ENCODE data around the gene TTC39A. TPM values are rescaled to one million over a fixed set of nuclear protein-coding genes. Genes with fewer than 3 reads are reported as not detected.

The TTC39A gene
- total RNA-seq, 3 donors from 2014 or later (not counting 1 experiment from before 2014, with no cell fraction given): 0.38 TPM; not detected in 2

- no peaks in the 10 kb centered on the region for H3K36me3 Mint-ChIP-seq
- Histone ChIP-seq H3K4me1 (ENCODE audit: control insufficient read depth, insufficient read depth, low read length) (peaks cover 13% of the 10 kb centered on the region), H3K9me3 (ENCODE audit: control insufficient read depth, insufficient read depth, low read length) (no peaks in the 10 kb centered on the region), H3K27me3 (ENCODE audit: control insufficient read depth, insufficient read depth, low read length) (no peaks in the 10 kb centered on the region), H3K4me3 (ENCODE audit: low read length) (no peak overlapping the region), H3K36me3 (ENCODE audit: control insufficient read depth, insufficient read depth, low read length) (no peaks in the 10 kb centered on the region), H3K27ac (ENCODE audit: low read length) (no peak overlapping the region)
- peaks cover 11 to 32% of the 10 kb centered on the region in 2 donors for H3K4me1 Mint-ChIP-seq
- DNase-seq (no peak), ATAC-seq (no peak)
- TF ChIP-seq CTCF (IDR thresholded peaks at IDR 0.05): no peak
- intact Hi-C loops (cut with micrococcal nuclease): no loop called here
- no peaks in the 10 kb centered on the region for H3K9me3 Mint-ChIP-seq
- 95% methylated on average over 17 of the region's 17 CpGs for WGBS (ENCODE audit: insufficient coverage)
- H3K4me3 Mint-ChIP-seq: no peak overlapping the region
- H3K27me3 Mint-ChIP-seq (ENCODE audit: low read depth in 2 of 2): peaks cover 0 to 4% of the 10 kb centered on the region in 2 donors
- H3K27ac Mint-ChIP-seq: no peak overlapping the region
These were observed 34.4 kb downstream of the TTC39A start for GRCh38 chr1:51295926-51296325.

GRCh38 chr1:51294566-51295184, 35.7 kb downstream of the TTC39A start:
- ATAC-seq (no peak), DNase-seq (no peak)
- H3K4me1 ChIP-seq (ENCODE audit: control insufficient read depth, insufficient read depth, low read length): peaks cover 13% of the 10 kb centered on the region
- no peak for TF ChIP-seq CTCF (IDR thresholded peaks at IDR 0.05)
- intact Hi-C loops (cut with micrococcal nuclease): no loop called here
- no peak overlapping the region for H3K4me3 ChIP-seq (ENCODE audit: low read length)
- Mint-ChIP-seq H3K4me1 (peaks cover 11 to 32% of the 10 kb centered on the region in 2 donors), H3K27ac (peak overlapping the region in 1 of 2 donors; percentile 40), H3K4me3 (no peak overlapping the region), H3K27me3 (ENCODE audit: low read depth in 2 of 2) (peaks cover 0 to 4% of the 10 kb centered on the region in 2 donors), H3K36me3 (no peaks in the 10 kb centered on the region), H3K9me3 (no peaks in the 10 kb centered on the region)
- no peaks in the 10 kb centered on the region for H3K27me3 ChIP-seq (ENCODE audit: control insufficient read depth, insufficient read depth, low read length)
- no peak overlapping the region for H3K27ac ChIP-seq (ENCODE audit: low read length)
- 43% methylated on average over 11 of the region's 11 CpGs for WGBS (ENCODE audit: insufficient coverage)
- no peaks in the 10 kb centered on the region for H3K9me3 ChIP-seq (ENCODE audit: control insufficient read depth, insufficient read depth, low read length)
- no peaks in the 10 kb centered on the region for H3K36me3 ChIP-seq (ENCODE audit: control insufficient read depth, insufficient read depth, low read length)

GRCh38 chr1:51293898-51294515, 36.4 kb downstream of the TTC39A start:
- WGBS (ENCODE audit: insufficient coverage): 98% methylated on average over 10 of the region's 13 CpGs
- TF ChIP-seq CTCF (IDR thresholded peaks at IDR 0.05): no peak
- intact Hi-C loops (cut with micrococcal nuclease): no loop called here
- Histone ChIP-seq H3K4me3 (ENCODE audit: low read length) (no peak overlapping the region), H3K27ac (ENCODE audit: low read length) (no peak overlapping the region), H3K9me3 (ENCODE audit: control insufficient read depth, insufficient read depth, low read length) (no peaks in the 10 kb centered on the region), H3K4me1 (ENCODE audit: control insufficient read depth, insufficient read depth, low read length) (peaks cover 13% of the 10 kb centered on the region), H3K36me3 (ENCODE audit: control insufficient read depth, insufficient read depth, low read length) (no peaks in the 10 kb centered on the region), H3K27me3 (ENCODE audit: control insufficient read depth, insufficient read depth, low read length) (no peaks in the 10 kb centered on the region)
- Mint-ChIP-seq H3K27me3 (ENCODE audit: low read depth in 2 of 2) (peaks cover 0 to 4% of the 10 kb centered on the region in 2 donors), H3K27ac (no peak overlapping the region), H3K4me3 (no peak overlapping the region), H3K36me3 (no peaks in the 10 kb centered on the region), H3K4me1 (peaks cover 11 to 32% of the 10 kb centered on the region in 2 donors), H3K9me3 (no peaks in the 10 kb centered on the region)
- ATAC-seq: no peak
- DNase-seq: no peak
